Mammary epithelial cell (primary cell): ENCODE data around the gene MSMB.

Experiments used
- EZH2 ChIP-seq: IDR thresholded peaks from 2 replicates; pipeline ENCODE4 v1.6.1; 2012; ENCODE audit warnings: low read length, inconsistent platforms, borderline replicate concordance
- TF ChIP-seq, protein P1 (sequence below), 2 donors: IDR thresholded peaks in 1 of 2; conservative IDR thresholded peaks in 1 of 2; 2 replicates each; pipeline ENCODE4 v1.5.1; 2011 to 2012; ENCODE audit warnings: inconsistent platforms in 2 of 2, low read length in 2 of 2, mild to moderate bottlenecking in 2 of 2, control low read depth in 1 of 2, low read depth in 1 of 2; ENCODE audit not compliant: insufficient read depth in 1 of 2; ENCODE audit errors: extremely low read depth in 1 of 2

DNA sequence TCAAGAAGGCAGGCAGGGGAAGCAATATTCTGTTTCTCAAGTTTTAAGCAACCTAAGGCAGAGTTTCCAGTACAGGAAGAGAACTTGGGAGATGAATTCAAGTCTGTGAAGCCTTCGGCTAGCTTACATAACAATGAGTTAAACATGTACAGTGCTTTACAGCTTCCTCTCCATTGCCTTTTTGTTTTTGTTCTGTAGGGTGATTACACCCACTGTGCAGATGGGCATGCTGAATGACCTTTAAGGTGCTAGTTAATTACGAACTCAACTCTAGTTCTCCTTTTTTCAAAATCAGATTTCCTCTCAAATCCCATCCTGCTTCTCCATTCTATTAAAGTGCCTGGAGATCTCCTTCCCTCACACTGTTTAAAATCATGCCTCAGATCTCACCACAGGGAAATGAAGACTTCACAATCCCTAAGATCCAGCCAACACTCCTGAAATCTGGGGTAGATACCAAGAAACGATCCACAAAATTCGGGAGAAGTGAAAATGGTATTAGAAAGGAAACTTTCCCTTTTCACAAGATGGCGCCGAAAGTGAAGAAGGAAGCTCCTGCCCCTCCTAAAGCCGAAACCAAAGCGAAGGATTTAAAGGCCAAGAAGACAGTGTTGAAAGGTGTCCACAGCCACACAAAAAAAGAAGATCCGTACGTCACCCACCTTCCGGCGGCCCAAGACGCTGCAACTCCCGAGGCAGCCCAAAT is 16.8 kb upstream of the MSMB start:
- TF ChIP-seq, protein P1, sequence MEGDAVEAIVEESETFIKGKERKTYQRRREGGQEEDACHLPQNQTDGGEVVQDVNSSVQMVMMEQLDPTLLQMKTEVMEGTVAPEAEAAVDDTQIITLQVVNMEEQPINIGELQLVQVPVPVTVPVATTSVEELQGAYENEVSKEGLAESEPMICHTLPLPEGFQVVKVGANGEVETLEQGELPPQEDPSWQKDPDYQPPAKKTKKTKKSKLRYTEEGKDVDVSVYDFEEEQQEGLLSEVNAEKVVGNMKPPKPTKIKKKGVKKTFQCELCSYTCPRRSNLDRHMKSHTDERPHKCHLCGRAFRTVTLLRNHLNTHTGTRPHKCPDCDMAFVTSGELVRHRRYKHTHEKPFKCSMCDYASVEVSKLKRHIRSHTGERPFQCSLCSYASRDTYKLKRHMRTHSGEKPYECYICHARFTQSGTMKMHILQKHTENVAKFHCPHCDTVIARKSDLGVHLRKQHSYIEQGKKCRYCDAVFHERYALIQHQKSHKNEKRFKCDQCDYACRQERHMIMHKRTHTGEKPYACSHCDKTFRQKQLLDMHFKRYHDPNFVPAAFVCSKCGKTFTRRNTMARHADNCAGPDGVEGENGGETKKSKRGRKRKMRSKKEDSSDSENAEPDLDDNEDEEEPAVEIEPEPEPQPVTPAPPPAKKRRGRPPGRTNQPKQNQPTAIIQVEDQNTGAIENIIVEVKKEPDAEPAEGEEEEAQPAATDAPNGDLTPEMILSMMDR (conservative IDR thresholded peaks at IDR 0.05 in 1 of 2, IDR thresholded peaks at IDR 0.05 in 1 of 2; ENCODE audit: extremely low read depth in 1 of 2, insufficient read depth in 1 of 2, low read depth in 1 of 2, low read length in 2 of 2): no peak
- no peak for TF ChIP-seq EZH2
